NCI-H82 (cell line): ENCODE data around the gene THSD7B.

ENCODE experiments used
- DNase-seq: peaks from one replicate; lab custom pipeline; 2025; lab: John Stamatoyannopoulos, UW

Gene THSD7B

GRCh38 chr2:137383391-137383790 lies 618.0 kb downstream of the THSD7B start:
- DNase-seq = peak; percentile 31

GRCh38 chr2:137387044-137387443 lies 621.7 kb downstream of the THSD7B start:
- DNase-seq = no peak

DNA sequence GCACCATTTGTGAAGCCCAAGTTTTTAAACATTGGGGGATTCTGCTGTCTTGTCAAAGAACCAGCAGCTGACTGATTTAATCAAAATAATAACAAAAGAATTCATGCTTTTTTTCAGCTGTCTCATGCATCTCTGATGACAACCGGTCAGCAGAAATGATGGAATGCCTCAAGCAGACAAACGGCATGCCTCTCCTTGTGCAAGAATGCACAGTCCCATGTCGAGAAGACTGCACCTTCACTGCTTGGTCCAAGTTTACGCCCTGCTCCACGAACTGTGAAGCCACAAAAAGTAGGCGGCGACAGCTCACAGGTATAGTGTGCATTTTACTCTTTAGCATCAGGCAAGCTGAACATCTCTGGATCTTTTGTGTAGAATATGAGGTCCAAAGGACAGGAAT lies 640.2 kb downstream of the THSD7B start:
- no peak for DNase-seq

- DNase-seq = no peak
These were observed 646.2 kb downstream of the THSD7B start for GRCh38 chr2:137411585-137411984.

DNA sequence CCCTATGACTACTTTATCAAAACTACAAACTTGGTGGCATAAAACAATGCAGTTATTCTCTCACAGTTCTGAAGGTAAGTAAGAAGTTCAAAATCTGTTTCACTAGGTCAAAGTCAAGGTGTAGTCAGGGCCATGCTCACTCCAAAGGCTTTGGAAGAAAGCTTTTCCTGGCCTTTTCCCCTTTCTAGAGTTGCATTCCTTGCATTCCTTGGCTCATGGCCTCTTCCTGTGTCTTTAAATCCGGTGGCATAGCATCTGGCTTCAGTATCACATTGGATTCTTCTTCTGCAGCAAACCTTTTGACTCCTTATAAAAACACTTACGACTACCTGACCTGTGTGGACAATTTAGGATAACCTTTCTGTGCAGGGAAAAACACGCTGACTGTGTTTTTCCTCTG lies 655.4 kb downstream of the THSD7B start:
- no peak for DNase-seq

GRCh38 chr2:137435162-137435561 lies 669.8 kb downstream of the THSD7B start:
- no peak for DNase-seq

DNA sequence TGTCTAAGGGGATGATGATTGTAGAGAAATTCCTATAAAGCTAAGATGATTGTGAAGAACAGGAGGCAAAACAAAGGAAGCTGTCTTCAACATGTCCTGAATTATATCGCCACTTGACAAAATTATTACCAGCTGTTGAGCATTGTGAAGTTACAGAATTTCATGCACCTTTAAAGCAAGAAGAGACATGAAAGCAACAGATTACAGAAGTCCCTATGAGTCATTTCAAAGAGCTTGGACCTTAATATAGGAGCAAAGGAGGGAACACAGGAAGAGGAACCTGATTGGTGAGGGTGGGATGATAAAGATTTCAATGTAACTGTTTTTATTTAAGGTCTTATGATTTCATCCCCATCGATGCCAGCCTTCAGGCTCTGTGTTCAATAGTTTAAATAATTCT lies 672.0 kb downstream of the THSD7B start:
- DNase-seq = no peak

DNA sequence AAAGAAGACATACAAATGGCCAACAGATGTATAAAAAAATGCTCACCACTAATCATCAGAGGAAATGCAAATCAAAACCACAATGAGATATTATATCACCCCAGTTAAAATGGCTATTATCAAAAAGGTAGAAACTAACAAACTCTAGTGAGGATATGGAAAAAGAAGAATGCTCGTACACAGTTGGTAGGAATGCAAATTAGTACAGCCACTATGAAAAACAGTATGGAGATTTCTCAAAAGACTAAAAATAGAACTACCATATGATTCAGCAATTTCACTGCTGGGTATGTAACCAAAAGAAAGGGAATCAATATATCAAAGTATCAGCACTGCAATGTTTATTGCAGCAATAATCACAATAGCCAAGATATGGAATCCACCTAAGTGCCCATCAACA lies 679.6 kb downstream of the THSD7B start:
- DNase-seq = no peak

GRCh38 chr2:137449454-137449853 lies 684.1 kb downstream of the THSD7B start:
- DNase-seq = no peak

DNA sequence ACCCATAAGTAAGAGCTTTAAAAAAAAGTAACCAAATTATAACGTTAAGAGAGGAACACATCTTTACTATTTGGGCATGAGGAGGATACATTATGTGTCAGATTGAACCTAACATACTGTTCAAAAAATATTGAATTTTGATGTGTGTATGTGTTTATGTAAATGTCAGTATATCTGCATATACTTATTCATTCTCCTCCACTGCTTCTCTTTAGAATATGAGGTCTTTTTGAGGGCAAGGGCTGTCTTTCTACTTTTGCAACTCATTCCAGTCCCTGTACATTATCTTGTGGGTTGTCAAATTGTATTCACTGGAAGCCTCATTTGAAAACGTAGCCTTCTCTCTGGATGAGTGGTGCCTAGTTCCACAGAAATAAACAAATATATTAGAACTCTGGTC lies 689.5 kb downstream of the THSD7B start:
- DNase-seq = no peak

DNA sequence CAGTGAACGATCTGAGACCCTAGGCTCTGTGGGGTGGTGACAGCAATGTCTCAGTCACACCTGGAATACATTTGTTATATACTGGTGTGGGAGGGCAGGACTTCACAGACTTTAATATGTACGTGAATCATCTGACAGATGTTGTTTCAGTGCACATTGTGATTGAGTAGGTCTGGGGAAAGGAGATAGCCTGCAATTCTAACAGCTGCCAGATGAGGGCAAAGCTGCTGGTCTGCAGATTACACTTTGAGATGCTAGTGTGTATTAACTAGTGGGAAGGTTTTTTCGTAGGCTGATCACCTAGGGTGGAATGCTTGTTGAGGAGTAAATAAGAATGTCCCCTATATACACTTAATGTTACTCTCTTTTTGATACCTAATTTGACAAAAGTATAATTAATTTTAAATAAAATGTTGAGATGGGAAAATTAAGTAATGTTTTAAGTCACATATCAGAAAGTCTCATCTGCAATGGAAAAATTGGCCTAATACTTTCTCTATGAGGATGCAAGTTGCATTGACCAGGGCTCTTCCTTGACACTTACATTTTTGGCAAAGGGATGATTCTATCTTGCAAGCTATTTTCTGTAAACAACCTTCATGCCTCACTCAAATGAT lies 702.0 kb downstream of the THSD7B start:
- DNase-seq = peak; percentile 89

GRCh38 chr2:137493261-137493660 lies 727.9 kb downstream of the THSD7B start:
- DNase-seq = peak; percentile 13

DNA sequence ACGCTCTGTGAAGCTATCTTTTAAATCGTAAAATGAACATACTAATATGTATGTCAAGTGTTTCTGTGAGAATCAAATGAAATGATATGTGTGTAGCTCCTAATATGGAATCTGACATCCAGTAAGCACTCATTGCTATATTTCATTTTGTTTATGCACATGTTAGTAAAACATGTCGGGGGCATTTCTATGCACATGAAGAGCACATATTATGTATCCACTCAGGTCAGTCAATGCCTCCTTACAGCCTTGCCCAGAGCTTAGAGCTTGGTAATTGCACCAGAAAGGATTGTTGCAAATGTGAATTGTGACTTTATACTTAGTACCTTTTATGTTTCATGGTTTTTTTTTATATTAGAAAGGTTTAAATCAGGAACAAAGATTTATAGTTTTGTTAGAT lies 735.3 kb downstream of the THSD7B start:
- no peak for DNase-seq

DNA sequence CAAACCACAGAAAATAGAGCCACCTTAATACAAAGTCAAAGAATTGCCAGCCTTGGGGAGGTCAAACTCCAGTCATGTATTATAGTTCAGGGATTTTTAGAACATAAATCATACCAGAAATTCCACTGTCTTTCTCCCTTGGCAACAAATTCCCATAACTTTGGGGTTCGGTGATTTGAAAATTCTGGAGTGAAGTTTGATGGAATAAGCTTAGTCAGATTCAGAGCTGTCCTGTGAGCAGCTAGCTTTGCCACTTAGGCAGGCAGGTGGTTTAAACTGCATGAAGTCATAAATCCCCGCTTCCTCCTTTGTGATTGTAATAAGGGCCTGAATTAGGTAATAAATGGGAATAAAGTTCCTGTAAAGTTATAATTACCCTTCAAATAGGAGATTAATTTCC lies 741.9 kb downstream of the THSD7B start:
- peak; percentile 2 for DNase-seq

- peak; percentile 22 for DNase-seq
These were observed 743.5 kb downstream of the THSD7B start for GRCh38 chr2:137508739-137509384.

DNA sequence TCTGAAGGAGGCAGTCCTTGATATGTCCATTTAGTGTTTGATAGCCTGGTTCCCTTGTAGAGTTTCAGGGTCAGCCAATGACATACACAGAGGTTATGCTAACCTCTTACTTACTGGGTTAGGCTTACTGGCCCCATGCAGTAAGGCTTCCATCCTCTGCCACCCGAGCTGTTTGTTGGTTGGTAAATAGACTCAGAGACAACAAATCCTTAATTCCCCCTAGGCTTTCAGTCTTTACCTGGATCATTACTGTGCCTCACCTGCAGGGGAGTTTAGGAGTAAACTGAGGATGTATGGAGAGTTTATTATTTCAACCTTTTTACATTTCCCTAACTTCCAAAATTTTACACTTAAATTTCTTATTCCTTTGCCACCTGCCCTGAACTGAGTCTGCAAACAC lies 746.2 kb downstream of the THSD7B start:
- no peak for DNase-seq

GRCh38 chr2:137521653-137522619 lies 756.6 kb downstream of the THSD7B start:
- DNase-seq = no peak

DNA sequence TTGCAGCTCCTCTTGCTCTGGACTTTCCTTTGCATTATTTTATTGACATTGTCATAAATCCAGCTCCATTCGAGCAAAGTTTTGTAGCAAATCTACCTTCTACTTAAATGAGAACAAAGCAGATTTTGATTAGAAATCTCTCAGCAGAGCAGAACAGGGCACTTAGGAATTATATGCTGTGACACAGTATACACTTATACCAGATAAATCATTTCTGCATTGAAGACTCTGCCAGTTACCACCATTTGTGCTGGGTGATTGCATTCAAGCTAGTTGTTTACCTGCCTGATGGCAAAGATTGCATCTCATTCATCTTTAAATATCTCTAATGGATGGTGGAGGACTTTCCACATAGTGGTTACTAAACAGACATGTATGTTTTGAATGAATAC lies 757.3 kb downstream of the THSD7B start:
- no peak for DNase-seq

DNA sequence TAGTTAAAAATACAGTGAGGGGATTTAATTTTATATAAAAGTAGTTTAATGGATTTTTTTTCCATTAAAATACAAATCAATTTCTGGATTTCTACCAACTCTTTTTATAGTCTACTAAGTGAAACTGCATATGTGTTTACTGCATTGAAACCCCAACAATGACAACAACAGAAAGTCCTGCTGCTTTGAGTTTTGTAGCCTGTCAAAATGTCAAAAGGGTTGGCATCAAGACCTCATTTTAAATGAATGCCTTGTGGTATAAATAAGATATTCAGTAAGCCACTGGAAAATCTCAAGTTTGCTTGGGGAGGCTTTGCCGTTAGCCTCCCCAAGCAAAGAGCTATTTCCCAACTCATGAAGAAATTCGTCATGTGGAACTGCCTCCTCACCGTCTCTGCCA lies 758.6 kb downstream of the THSD7B start:
- no peak for DNase-seq

DNA sequence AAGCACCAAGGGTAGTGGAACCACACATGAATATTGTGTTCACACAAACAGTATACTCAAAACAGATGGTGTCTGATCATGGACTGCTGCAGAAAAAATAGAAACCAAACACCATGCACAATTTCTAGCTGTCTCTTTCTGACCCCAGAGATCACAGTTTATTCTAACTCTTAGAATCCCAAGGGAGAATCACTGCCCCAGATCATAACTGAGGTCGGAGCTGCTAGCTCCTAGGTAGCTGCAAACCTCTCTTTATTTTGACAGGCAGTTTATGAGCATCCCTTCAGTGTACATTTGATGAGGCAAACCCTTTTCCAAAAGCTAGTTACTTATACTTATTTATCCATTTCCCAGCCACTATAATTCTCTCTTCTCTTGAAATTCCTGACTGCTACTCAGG lies 759.8 kb downstream of the THSD7B start:
- no peak for DNase-seq

GRCh38 chr2:137525641-137526190 lies 760.4 kb downstream of the THSD7B start:
- no peak for DNase-seq

DNA sequence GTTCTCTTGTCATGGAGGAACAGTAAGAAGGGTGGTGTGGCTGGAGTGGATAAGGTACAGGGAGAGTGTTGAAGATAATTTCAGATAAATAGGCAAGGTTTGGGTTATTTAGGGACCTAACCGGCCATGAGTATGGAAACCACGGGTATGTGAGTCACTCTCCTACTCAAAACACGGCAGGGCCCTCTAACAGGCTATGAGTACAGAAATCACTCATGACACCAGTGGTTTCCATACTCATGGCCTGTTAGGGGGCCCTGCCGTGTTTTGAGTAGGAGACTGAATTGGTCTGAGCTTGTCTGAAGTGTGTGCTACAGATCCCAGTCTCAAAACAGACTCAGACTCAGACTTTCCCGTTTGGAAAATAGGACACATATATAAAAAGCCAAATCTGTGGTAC lies 770.6 kb downstream of the THSD7B start:
- DNase-seq = no peak

- DNase-seq = no peak
These were observed 774.0 kb downstream of the THSD7B start for GRCh38 chr2:137539336-137539735.
